K562 (cell line): ENCODE results near the gene CACYBP. TPM values are rescaled to one million over a fixed set of nuclear protein-coding genes. Genes with fewer than 3 reads are reported as not detected.

ENCODE experiments used
- BRCA1 ChIP-seq, 2 experiments: fragments of 450-650 bp in 1 of 2; sonication (generic) in 1 of 2; formaldehyde crosslinking in 1 of 2; IDR thresholded peaks; 2 replicates each; pipeline versions ENCODE4 v1.5.0 to v1.6.1; 2017 to 2020; ENCODE audit warnings: mild to moderate bottlenecking in 1 of 2, missing genetic modification reagents in 1 of 2
- ELK3 ChIP-seq: fragments of 450-650 bp; formaldehyde crosslinking; IDR thresholded peaks from 2 replicates; pipeline ENCODE4 v1.4.0; 2020; ENCODE audit warnings: mild to moderate bottlenecking
- HDAC1 ChIP-seq, 2 experiments: fragments of 450-650 bp; IDR thresholded peaks; 2 replicates each; pipeline ENCODE4 v1.6.1; 2016 to 2017; ENCODE audit warnings: inconsistent platforms in 1 of 2, mild to moderate bottlenecking in 1 of 2, moderate library complexity in 1 of 2
- POLR2A ChIP-seq: fragments of 450-650 bp; conservative IDR thresholded peaks from 2 replicates; pipeline ENCODE4 v1.6.1; 2016
- TAL1 ChIP-seq: fragments of 450-650 bp; IDR thresholded peaks from 2 replicates; pipeline ENCODE4 v1.6.1; 2016; ENCODE audit warnings: mild to moderate bottlenecking
- TEAD1 ChIP-seq, 2 experiments: fragments of 450-650 bp in 1 of 2; sonication (generic) in 1 of 2; formaldehyde crosslinking; IDR thresholded peaks; 2 replicates each; pipeline versions ENCODE4 v1.4.0 to v1.8.0; 2020 to 2022; ENCODE audit warnings: mild to moderate bottlenecking in 2 of 2, missing genetic modification reagents in 1 of 2
- ZBTB40 ChIP-seq, 2 experiments: fragments of 450-650 bp in 1 of 2; sonication (generic) in 1 of 2; formaldehyde crosslinking in 1 of 2; IDR thresholded peaks; 2 replicates each; pipeline versions ENCODE4 v1.7.1 to v1.9.0; 2016 to 2022; ENCODE audit warnings: inconsistent platforms in 1 of 2, mild to moderate bottlenecking in 1 of 2, missing genetic modification reagents in 1 of 2
- polyA plus RNA-seq, 8 experiments: library from polyadenylated mRNA; depleted of rRNA in 4 of 8; stranded (reverse) in 5 of 8; unstranded in 3 of 8; fragments of >200 nt; fragmentation: Nextera tagmentation in 2 of 8; fragmentation: Illumina TruSeq in 1 of 8; extraction: Ambion mirVana in 2 of 8; extraction: Trizol in 1 of 8; gene quantifications; 2 replicates each; pipeline versions ENCODE4 v1.2.1 to v1.2.3, GENCODE V29; 2011 to 2014; ENCODE audit warnings: inconsistent platforms in 1 of 8, missing spikeins in 1 of 8
- total RNA-seq, 7 experiments: library from RNA; depleted of rRNA in 6 of 7; stranded (reverse); fragments of >200 nt in 6 of 7; fragmentation: Illumina TruSeq in 2 of 7; extraction: Trizol in 2 of 7; gene quantifications; 2 replicates each; pipeline versions ENCODE4 v1.2.1 to v1.2.3, GENCODE V29; 2011 to 2021; ENCODE audit warnings: low replicate concordance in 1 of 7
- TF ChIP-seq, protein P1 (sequence below): fragments of 250-450 bp; sonication (Bioruptor Pico); IDR thresholded peaks from 2 replicates; pipeline ENCODE4 v1.8.0; 2022; ENCODE audit warnings: inconsistent platforms
- TF ChIP-seq, protein P2 (sequence below): conservative IDR thresholded peaks from 2 replicates; pipeline ENCODE4 v1.6.1; 2011; ENCODE audit warnings: low read depth, mild to moderate bottlenecking, low read length; ENCODE audit not compliant: control insufficient read depth

CACYBP gene
- total and polyA plus RNA-seq, 9 of the 15 experiments (the other 6 are each of a cell fraction or from before 2014, with no cell fraction given), result 147 to 1,576 (median 488) TPM

DNA sequence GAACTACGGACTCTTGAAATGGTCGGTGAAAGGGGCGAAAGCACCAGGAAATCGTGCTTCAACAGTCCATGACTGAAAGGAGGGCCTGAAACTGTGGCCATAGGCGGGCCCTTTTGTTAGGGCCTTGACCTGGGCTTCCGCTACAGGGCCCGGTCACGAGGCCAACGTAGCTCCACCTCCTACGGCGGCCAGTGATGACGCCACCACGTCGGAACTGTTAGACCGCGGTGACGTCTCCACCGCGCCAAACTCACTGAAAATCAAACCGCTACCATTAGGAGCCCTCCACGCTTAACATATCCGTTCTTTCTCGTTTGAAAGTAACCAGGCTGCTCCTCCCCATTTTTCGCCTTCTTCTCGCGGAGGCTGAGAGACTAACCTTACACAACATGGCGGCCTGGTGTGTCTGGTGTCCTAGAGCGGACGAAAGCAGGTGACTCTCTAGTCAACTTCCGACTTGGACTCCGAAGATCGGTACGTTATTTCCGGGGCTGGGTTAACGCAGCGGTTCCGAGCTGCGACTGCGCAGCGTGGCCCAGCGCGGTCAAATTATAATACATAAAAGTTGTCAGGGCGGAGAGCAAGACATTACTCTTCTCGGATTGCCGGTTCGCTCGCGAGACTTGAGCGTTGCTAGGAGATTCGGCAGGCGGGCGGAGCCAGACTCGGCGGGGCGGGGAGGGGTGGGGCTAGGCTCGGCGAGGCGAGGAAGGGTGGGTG is 371 bp upstream of the CACYBP start (continued):
- no peak for TF ChIP-seq ELK3 (CRISPR knock-in tag)
- peak; percentile 99 for TF ChIP-seq ZBTB40 (IDR thresholded peaks at IDR 0.05)
- TF ChIP-seq ZBTB40 (CRISPR knock-in tag; IDR thresholded peaks at IDR 0.05), result no peak
- no peak for TF ChIP-seq TAL1
- TF ChIP-seq HDAC1 (IDR thresholded peaks at IDR 0.05), result 0 out of 4 replicates have a peak, but pooled peaks of 1 of the 2 experiments have one; percentile 39
- TF ChIP-seq POLR2A, result peak; percentile 99
- TF ChIP-seq BRCA1 (IDR thresholded peaks at IDR 0.05), result no peak
- TF ChIP-seq BRCA1 (CRISPR knock-in tag; IDR thresholded peaks at IDR 0.05), result no peak
- TF ChIP-seq, protein P1, sequence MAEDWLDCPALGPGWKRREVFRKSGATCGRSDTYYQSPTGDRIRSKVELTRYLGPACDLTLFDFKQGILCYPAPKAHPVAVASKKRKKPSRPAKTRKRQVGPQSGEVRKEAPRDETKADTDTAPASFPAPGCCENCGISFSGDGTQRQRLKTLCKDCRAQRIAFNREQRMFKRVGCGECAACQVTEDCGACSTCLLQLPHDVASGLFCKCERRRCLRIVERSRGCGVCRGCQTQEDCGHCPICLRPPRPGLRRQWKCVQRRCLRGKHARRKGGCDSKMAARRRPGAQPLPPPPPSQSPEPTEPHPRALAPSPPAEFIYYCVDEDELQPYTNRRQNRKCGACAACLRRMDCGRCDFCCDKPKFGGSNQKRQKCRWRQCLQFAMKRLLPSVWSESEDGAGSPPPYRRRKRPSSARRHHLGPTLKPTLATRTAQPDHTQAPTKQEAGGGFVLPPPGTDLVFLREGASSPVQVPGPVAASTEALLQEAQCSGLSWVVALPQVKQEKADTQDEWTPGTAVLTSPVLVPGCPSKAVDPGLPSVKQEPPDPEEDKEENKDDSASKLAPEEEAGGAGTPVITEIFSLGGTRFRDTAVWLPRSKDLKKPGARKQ (CRISPR knock-in tag), result no peak
- TF ChIP-seq, protein P2, sequence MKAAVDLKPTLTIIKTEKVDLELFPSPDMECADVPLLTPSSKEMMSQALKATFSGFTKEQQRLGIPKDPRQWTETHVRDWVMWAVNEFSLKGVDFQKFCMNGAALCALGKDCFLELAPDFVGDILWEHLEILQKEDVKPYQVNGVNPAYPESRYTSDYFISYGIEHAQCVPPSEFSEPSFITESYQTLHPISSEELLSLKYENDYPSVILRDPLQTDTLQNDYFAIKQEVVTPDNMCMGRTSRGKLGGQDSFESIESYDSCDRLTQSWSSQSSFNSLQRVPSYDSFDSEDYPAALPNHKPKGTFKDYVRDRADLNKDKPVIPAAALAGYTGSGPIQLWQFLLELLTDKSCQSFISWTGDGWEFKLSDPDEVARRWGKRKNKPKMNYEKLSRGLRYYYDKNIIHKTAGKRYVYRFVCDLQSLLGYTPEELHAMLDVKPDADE, result no peak
- TF ChIP-seq TEAD1 (CRISPR knock-in tag; IDR thresholded peaks at IDR 0.05), result peak; percentile 50 to 85; a peak in 2 of 4 replicates
